Measurements from ENCODE around the gene SRPRA.

The SRPRA gene

DNA sequence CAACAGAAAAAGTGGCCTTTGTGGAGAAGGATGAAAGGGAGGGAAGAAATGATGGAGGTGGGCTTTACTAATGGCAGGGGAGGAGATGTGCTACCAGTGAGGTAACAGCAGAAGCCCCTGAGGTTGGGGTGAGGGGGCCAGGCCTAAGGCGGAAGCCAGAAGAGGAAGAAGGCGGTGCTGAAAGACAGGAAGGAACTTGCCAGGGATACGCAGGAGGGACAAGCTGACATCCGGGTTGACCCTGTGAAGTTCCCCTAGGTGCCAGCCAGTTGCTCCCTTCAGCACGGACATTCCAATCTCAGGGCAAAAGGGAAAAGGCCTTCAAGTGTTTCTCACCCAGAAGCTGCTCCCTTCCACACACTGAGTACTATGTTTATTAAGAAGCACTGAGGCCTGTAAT, 11.9 kb upstream of the SRPRA start:
- H3K4me2 ChIP-seq (ENCODE audit: low read length, poor library complexity, severe bottlenecking), result no peak overlapping the region
- H4K91ac ChIP-seq (ENCODE audit: low read length), result no peak overlapping the region
- no peak overlapping the region for H2BK12ac ChIP-seq (ENCODE audit: low read length in 2 of 2)
- H3K18ac ChIP-seq (ENCODE audit: low read depth in 1 of 2, low read length in 2 of 2), result no peak overlapping the region
- peaks cover 4% of the 10 kb centered on the region for H3K79me1 ChIP-seq (replicated peaks; ENCODE audit: low read length, poor library complexity, severe bottlenecking)
- H2AFZ ChIP-seq (ENCODE audit: low read depth, low read length), result no peak overlapping the region
- no peak overlapping the region for H2BK120ac ChIP-seq (ENCODE audit: low read depth, low read length)
- no peak overlapping the region for H3K4me3 ChIP-seq (ENCODE audit: insufficient read depth in 1 of 2, low read depth in 1 of 2, low read length in 2 of 2)
- 92% methylated on average over 5 of the region's 5 CpGs for WGBS
- no peaks in the 10 kb centered on the region for H3K9me3 ChIP-seq (ENCODE audit: control insufficient read depth, low read length)
- H4K8ac ChIP-seq (ENCODE audit: low read length), result no peak overlapping the region
- no peak overlapping the region for H2AK5ac ChIP-seq (ENCODE audit: low read length, severe bottlenecking)
- DNase-seq, result no peak
- no peak overlapping the region for H3K4ac ChIP-seq (ENCODE audit: low read depth in 1 of 2, low read length in 2 of 2)
- H3K36me3 ChIP-seq (ENCODE audit: control insufficient read depth in 1 of 2, insufficient read depth in 2 of 2, low read depth in 1 of 2, low read length in 2 of 2), result peaks cover 20 to 35% of the 10 kb centered on the region in 2 experiments
- no peak overlapping the region for H3K27ac ChIP-seq (ENCODE audit: low read length, poor library complexity, severe bottlenecking)
- H3K4me1 ChIP-seq (ENCODE audit: control insufficient read depth, insufficient read depth, low read depth, low read length), result peaks cover 14% of the 10 kb centered on the region
- no peaks in the 10 kb centered on the region for H3K27me3 ChIP-seq (ENCODE audit: control insufficient read depth in 1 of 2, insufficient read depth in 1 of 2, low read length in 2 of 2)
- H2BK5ac ChIP-seq (ENCODE audit: low read depth, low read length, poor library complexity, severe bottlenecking), result no peak overlapping the region
- no peak overlapping the region for H3K9ac ChIP-seq (ENCODE audit: low read length)
- no peak overlapping the region for H3K14ac ChIP-seq (ENCODE audit: low read length in 2 of 2)
- H2BK15ac ChIP-seq (ENCODE audit: low read depth, poor library complexity, severe bottlenecking), result no peak overlapping the region
- H3K23ac ChIP-seq (ENCODE audit: low read length in 2 of 2), result no peak overlapping the region

DNA sequence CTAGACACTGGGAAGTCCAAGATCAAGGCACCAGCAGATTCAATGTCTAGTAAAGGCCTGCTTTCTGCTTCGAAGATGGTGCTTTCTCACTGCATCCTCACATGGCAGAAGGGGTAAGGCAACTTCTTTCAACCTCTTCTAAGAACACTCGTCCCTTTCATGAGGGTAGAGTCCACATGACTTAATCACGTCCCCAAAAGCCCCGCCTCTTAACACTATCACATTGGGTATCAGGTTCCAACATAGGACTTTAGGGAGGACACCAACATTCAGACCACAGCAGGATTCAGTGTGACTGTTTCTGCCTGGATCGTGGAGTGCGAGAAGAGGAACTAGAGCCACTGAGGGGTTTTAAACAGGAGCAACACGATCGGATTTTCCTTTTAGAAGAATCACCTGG, 10.5 kb upstream of the SRPRA start:
- H2AK5ac ChIP-seq (ENCODE audit: low read length, severe bottlenecking), result no peak overlapping the region
- H3K4me1 ChIP-seq (ENCODE audit: control insufficient read depth, insufficient read depth, low read depth, low read length), result peaks cover 10% of the 10 kb centered on the region
- H3K23ac ChIP-seq (ENCODE audit: low read length in 2 of 2), result no peak overlapping the region
- H3K4ac ChIP-seq (ENCODE audit: low read depth in 1 of 2, low read length in 2 of 2), result no peak overlapping the region
- H2BK120ac ChIP-seq (ENCODE audit: low read depth, low read length), result no peak overlapping the region
- H2AFZ ChIP-seq (ENCODE audit: low read depth, low read length), result no peak overlapping the region
- H3K27ac ChIP-seq (ENCODE audit: low read length, poor library complexity, severe bottlenecking), result no peak overlapping the region
- H3K4me3 ChIP-seq (ENCODE audit: insufficient read depth in 1 of 2, low read depth in 1 of 2, low read length in 2 of 2), result no peak overlapping the region
- WGBS, result 92% methylated on average over 8 of the region's 8 CpGs
- H3K27me3 ChIP-seq (ENCODE audit: control insufficient read depth in 1 of 2, insufficient read depth in 1 of 2, low read length in 2 of 2), result no peaks in the 10 kb centered on the region
- no peak overlapping the region for H2BK5ac ChIP-seq (ENCODE audit: low read depth, low read length, poor library complexity, severe bottlenecking)
- no peak overlapping the region for H3K4me2 ChIP-seq (ENCODE audit: low read length, poor library complexity, severe bottlenecking)
- H3K79me1 ChIP-seq (replicated peaks; ENCODE audit: low read length, poor library complexity, severe bottlenecking), result peaks cover 4% of the 10 kb centered on the region
- H4K91ac ChIP-seq (ENCODE audit: low read length), result no peak overlapping the region
- peaks cover 32 to 48% of the 10 kb centered on the region in 2 experiments for H3K36me3 ChIP-seq (ENCODE audit: control insufficient read depth in 1 of 2, insufficient read depth in 2 of 2, low read depth in 1 of 2, low read length in 2 of 2)
- H2BK15ac ChIP-seq (ENCODE audit: low read depth, poor library complexity, severe bottlenecking), result no peak overlapping the region
- H3K18ac ChIP-seq (ENCODE audit: low read depth in 1 of 2, low read length in 2 of 2), result no peak overlapping the region
- H3K9me3 ChIP-seq (ENCODE audit: control insufficient read depth, low read length), result no peaks in the 10 kb centered on the region
- no peak overlapping the region for H3K14ac ChIP-seq (ENCODE audit: low read length in 2 of 2)
- no peak for DNase-seq
- H3K9ac ChIP-seq (ENCODE audit: low read length), result no peak overlapping the region
- no peak overlapping the region for H2BK12ac ChIP-seq (ENCODE audit: low read length in 2 of 2)
- H4K8ac ChIP-seq (ENCODE audit: low read length), result no peak overlapping the region

DNA sequence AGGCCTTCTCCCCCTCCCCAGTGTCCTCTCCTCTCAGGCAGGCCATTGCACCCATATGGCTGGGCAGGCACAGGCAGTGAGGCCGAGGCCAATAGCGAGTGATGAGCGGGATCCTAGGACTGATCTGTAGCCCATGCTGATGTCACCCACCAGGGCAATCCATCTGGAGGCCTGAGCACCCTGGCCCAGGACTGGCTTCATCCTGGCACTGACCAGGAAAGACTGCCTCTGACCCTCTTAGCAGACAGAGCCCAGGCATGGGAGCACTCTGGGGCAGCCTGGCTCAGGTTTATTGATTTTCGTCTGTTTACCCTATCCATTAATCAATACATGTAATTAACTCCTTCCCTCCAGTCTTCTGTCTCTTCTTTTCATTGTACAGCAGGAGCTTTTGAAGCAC, 9.1 kb upstream of the SRPRA start:
- H3K18ac ChIP-seq (ENCODE audit: low read depth in 1 of 2, low read length in 2 of 2), result no peak overlapping the region

DNA sequence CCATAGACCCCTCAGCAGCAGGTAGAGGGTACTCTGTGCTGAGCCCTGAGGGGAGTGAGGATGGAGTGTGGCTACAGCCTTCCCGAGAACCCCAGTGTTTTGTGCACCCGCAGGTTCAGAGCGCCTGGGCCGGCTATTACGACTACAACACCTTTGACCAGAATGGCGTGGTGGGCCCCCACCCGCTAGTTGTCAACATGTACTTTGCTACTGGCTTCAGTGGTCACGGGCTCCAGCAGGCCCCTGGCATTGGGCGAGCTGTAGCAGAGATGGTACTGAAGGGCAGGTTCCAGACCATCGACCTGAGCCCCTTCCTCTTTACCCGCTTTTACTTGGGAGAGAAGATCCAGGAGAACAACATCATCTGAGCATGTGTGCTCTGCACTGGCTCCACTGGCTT, 8.6 kb upstream of the SRPRA start:
- no peaks in the 10 kb centered on the region for H3K27me3 ChIP-seq (ENCODE audit: control insufficient read depth in 1 of 2, insufficient read depth in 1 of 2, low read length in 2 of 2)
- H2BK15ac ChIP-seq (ENCODE audit: low read depth, poor library complexity, severe bottlenecking), result no peak overlapping the region
- H4K8ac ChIP-seq (ENCODE audit: low read length), result no peak overlapping the region
- H2AK5ac ChIP-seq (ENCODE audit: low read length, severe bottlenecking), result no peak overlapping the region
- no peak overlapping the region for H3K4me2 ChIP-seq (ENCODE audit: low read length, poor library complexity, severe bottlenecking)
- no peak overlapping the region for H4K91ac ChIP-seq (ENCODE audit: low read length)
- H2BK12ac ChIP-seq (ENCODE audit: low read length in 2 of 2), result no peak overlapping the region
- no peak overlapping the region for H3K23ac ChIP-seq (ENCODE audit: low read length in 2 of 2)
- H2AFZ ChIP-seq (ENCODE audit: low read depth, low read length), result no peak overlapping the region
- peaks cover 9% of the 10 kb centered on the region for H3K79me1 ChIP-seq (replicated peaks; ENCODE audit: low read length, poor library complexity, severe bottlenecking)
- H3K9ac ChIP-seq (ENCODE audit: low read length), result no peak overlapping the region
- H3K4me1 ChIP-seq (ENCODE audit: control insufficient read depth, insufficient read depth, low read depth, low read length), result peaks cover 4% of the 10 kb centered on the region
- DNase-seq, result no peak
- peaks cover 42 to 66% of the 10 kb centered on the region in 2 experiments for H3K36me3 ChIP-seq (ENCODE audit: control insufficient read depth in 1 of 2, insufficient read depth in 2 of 2, low read depth in 1 of 2, low read length in 2 of 2)
- no peak overlapping the region for H2BK5ac ChIP-seq (ENCODE audit: low read depth, low read length, poor library complexity, severe bottlenecking)
- H3K18ac ChIP-seq (ENCODE audit: low read depth in 1 of 2, low read length in 2 of 2), result no peak overlapping the region
- WGBS, result 96% methylated on average over 11 of the region's 11 CpGs
- no peak overlapping the region for H3K27ac ChIP-seq (ENCODE audit: low read length, poor library complexity, severe bottlenecking)
- H3K9me3 ChIP-seq (ENCODE audit: control insufficient read depth, low read length), result no peaks in the 10 kb centered on the region
- no peak overlapping the region for H3K4ac ChIP-seq (ENCODE audit: low read depth in 1 of 2, low read length in 2 of 2)
- no peak overlapping the region for H3K4me3 ChIP-seq (ENCODE audit: insufficient read depth in 1 of 2, low read depth in 1 of 2, low read length in 2 of 2)
- no peak overlapping the region for H3K14ac ChIP-seq (ENCODE audit: low read length in 2 of 2)
- no peak overlapping the region for H2BK120ac ChIP-seq (ENCODE audit: low read depth, low read length)

More for the DNA sequence above, 9.1 kb upstream of the SRPRA start:
- Histone ChIP-seq H2AK5ac (ENCODE audit: low read length, severe bottlenecking) (no peak overlapping the region), H3K23ac (ENCODE audit: low read length in 2 of 2) (no peak overlapping the region), H2BK15ac (ENCODE audit: low read depth, poor library complexity, severe bottlenecking) (no peak overlapping the region), H2BK120ac (ENCODE audit: low read depth, low read length) (no peak overlapping the region), H2BK12ac (ENCODE audit: low read length in 2 of 2) (no peak overlapping the region), H3K14ac (ENCODE audit: low read length in 2 of 2) (no peak overlapping the region), H3K4me1 (ENCODE audit: control insufficient read depth, insufficient read depth, low read depth, low read length) (peaks cover 4% of the 10 kb centered on the region), H2BK5ac (ENCODE audit: low read depth, low read length, poor library complexity, severe bottlenecking) (no peak overlapping the region), H4K8ac (ENCODE audit: low read length) (no peak overlapping the region), H4K91ac (ENCODE audit: low read length) (no peak overlapping the region), H3K79me1 (replicated peaks; ENCODE audit: low read length, poor library complexity, severe bottlenecking) (peaks cover 9% of the 10 kb centered on the region), H3K27me3 (ENCODE audit: control insufficient read depth in 1 of 2, insufficient read depth in 1 of 2, low read length in 2 of 2) (no peaks in the 10 kb centered on the region), H3K36me3 (ENCODE audit: control insufficient read depth in 1 of 2, insufficient read depth in 2 of 2, low read depth in 1 of 2, low read length in 2 of 2) (peaks cover 42 to 62% of the 10 kb centered on the region in 2 experiments), H3K4me2 (ENCODE audit: low read length, poor library complexity, severe bottlenecking) (no peak overlapping the region), H2AFZ (ENCODE audit: low read depth, low read length) (no peak overlapping the region), H3K4me3 (ENCODE audit: insufficient read depth in 1 of 2, low read depth in 1 of 2, low read length in 2 of 2) (no peak overlapping the region), H3K9me3 (ENCODE audit: control insufficient read depth, low read length) (no peaks in the 10 kb centered on the region), H3K9ac (ENCODE audit: low read length) (no peak overlapping the region), H3K27ac (ENCODE audit: low read length, poor library complexity, severe bottlenecking) (no peak overlapping the region), H3K4ac (ENCODE audit: low read depth in 1 of 2, low read length in 2 of 2) (no peak overlapping the region)
- WGBS, result over 99% methylated on average over 4 of the region's 4 CpGs
- no peak for DNase-seq

Measured in mesenchymal stem cell (in vitro differentiated cells and primary cell).